Small intestine (tissue), 7 donors: Measurements from ENCODE around the gene ZFP36. TPM values are rescaled to one million over a fixed set of nuclear protein-coding genes. Genes with fewer than 3 reads are reported as not detected.
"Not testable (repeated sequence)": the region's sequence is repeated elsewhere in the genome, so short reads cannot be mapped to it uniquely, and the experiment has no call there.

Source experiments
- DNase-seq, 2 donors: peaks; one replicate each; pipeline versions ENCODE4 v3.0.0 to v3.0.0-alpha.2; 2013
- FAIRE-seq: peaks from 2 replicates; lab custom pipeline; 2012; peaks lifted over from hg19 to GRCh38; lab: Jason Lieb, UNC
- H3K27ac ChIP-seq, 3 donors: one replicate each; pipeline ENCODE4 v1.5.1; 2013; ENCODE audit warnings: low read length in 2 of 3, mild to moderate bottlenecking in 2 of 3, control low read depth in 1 of 3, inconsistent platforms in 1 of 3, low read depth in 1 of 3, moderate library complexity in 1 of 3
- H3K27me3 ChIP-seq, 3 donors: one replicate each; pipeline ENCODE4 v1.6.1; 2013; ENCODE audit warnings: low read length in 3 of 3, inconsistent platforms in 1 of 3; ENCODE audit not compliant: control insufficient read depth in 3 of 3, insufficient read depth in 3 of 3
- H3K36me3 ChIP-seq, 3 donors: one replicate each; pipeline ENCODE4 v1.6.1; 2013; ENCODE audit warnings: low read length in 3 of 3, inconsistent platforms in 1 of 3, low read depth in 1 of 3, mild to moderate bottlenecking in 1 of 3, moderate library complexity in 1 of 3; ENCODE audit not compliant: control insufficient read depth in 3 of 3, insufficient read depth in 2 of 3
- H3K4me1 ChIP-seq, 3 donors: one replicate each; pipeline ENCODE4 v1.6.1; 2013; ENCODE audit warnings: low read length in 2 of 3, inconsistent platforms in 1 of 3, low read depth in 1 of 3, mild to moderate bottlenecking in 1 of 3, moderate library complexity in 1 of 3; ENCODE audit not compliant: control insufficient read depth in 3 of 3, insufficient read depth in 2 of 3
- H3K4me3 ChIP-seq, 3 donors: one replicate each; pipeline ENCODE4 v1.5.1; 2013; ENCODE audit warnings: low read length in 3 of 3, control low read depth in 1 of 3, inconsistent platforms in 1 of 3, low read depth in 1 of 3, mild to moderate bottlenecking in 1 of 3, moderate library complexity in 1 of 3
- H3K9me3 ChIP-seq, 2 donors: one replicate each; pipeline ENCODE4 v1.6.1; 2013; ENCODE audit warnings: low read depth in 1 of 2, low read length in 1 of 2; ENCODE audit not compliant: control insufficient read depth in 2 of 2, insufficient read depth in 1 of 2
- WGBS, 3 donors: extraction: QIAGEN DNeasy Blood & Tissue Kit; methylation state at CpG; one replicate each; pipeline ENCODE4 v1.1.7; 2013; 5-methylcytosine and 5-hydroxymethylcytosine counted together
- polyA plus RNA-seq, 4 donors: library from polyadenylated mRNA; stranded (reverse) in 3 of 4; unstranded in 1 of 4; fragments of 200-250 nt in 3 of 4; fragments of 120-200 nt in 1 of 4; gene quantifications; one replicate each; pipeline versions ENCODE4 v1.2.1 to v1.2.3, GENCODE V29; 2013
- donor health status: healthy with polysubstance abuse.
- donor health status: control.
- donor health status: control.
- donor health status: Bipolar disorder and iron deficiency.
- donor health status: healthy.

The ZFP36 gene
- polyA plus RNA-seq, 4 donors = 104 to 365 (median 195) TPM

DNA sequence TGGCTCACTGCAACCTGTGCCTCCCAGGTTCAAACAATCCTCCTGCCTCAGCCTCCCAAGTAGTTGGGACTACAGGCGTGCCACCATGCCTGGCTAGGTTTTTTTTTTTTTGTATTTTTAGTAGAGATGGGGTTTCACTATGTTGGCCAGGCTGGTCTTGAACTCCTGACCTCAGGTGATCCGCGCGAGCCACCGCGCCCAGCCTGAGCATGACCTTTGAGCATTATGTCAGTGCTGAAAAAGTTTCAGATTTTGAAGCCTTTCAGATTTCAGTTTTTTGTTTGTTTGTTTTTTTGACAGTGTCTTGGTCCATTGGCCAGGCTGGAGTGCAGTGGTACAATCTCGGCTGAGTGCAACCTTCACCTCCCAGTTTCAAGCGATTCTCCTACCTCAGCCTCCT is 44.6 kb downstream of the ZFP36 start:
- not testable (repeated sequence) for DNase-seq, FAIRE-seq, H3K4me3 ChIP-seq, H3K9me3 ChIP-seq, H3K27ac ChIP-seq, H3K27me3 ChIP-seq
- WGBS, 3 donors = 85 to 93% (median 92%) methylated on average over 8 of the region's 8 CpGs
- Histone ChIP-seq H3K4me1 (peaks cover 2 to 11% (median 3%) of the 10 kb centered on the region in 3 donors), H3K36me3 (peaks cover 0 to 59% (median 10%) of the 10 kb centered on the region in 3 donors)

Other genes with a start within 250 kb of the ZFP36 start
- 1 to 10 TPM in 1 of 4 donors, under 1 TPM in 2, not detected in 1; 0.13 to 1.2 (median 0.45) TPM for gene NCCRP1, start 209.9 kb upstream of the ZFP36 start, polyA plus RNA-seq
- 1 to 10 TPM in 1 of 4 donors, not detected in 3; 2.7 TPM for gene SYCN, start 202.6 kb upstream of the ZFP36 start, polyA plus RNA-seq
- not detected for gene IFNL3, start 161.8 kb upstream of the ZFP36 start, polyA plus RNA-seq
- under 1 TPM in 1 of 4 donors, not detected in 3; 0.03 TPM for gene IFNL4, start 158.0 kb upstream of the ZFP36 start, polyA plus RNA-seq
- not detected for gene IFNL2, start 138.5 kb upstream of the ZFP36 start, polyA plus RNA-seq
- not detected for gene IFNL1, start 110.4 kb upstream of the ZFP36 start, polyA plus RNA-seq
- gene LRFN1, start 86.0 kb upstream of the ZFP36 start, polyA plus RNA-seq = under 1 TPM in 3 of 4 donors, not detected in 1; 0.27 to 0.76 (median 0.71) TPM
- 10 to 100 TPM in 3 of 4 donors, 1 to 10 TPM in 1; 8.1 to 46.2 (median 30.1) TPM for gene GMFG, start 70.8 kb upstream of the ZFP36 start, polyA plus RNA-seq
- gene SAMD4B, start 64.4 kb upstream of the ZFP36 start, polyA plus RNA-seq = 10 to 100 TPM; 37.8 to 94.4 (median 56.8) TPM
- gene PAF1, start 15.7 kb upstream of the ZFP36 start, polyA plus RNA-seq = 10 to 100 TPM; 32.9 to 42.7 (median 37.9) TPM
- gene MED29, start 15.5 kb upstream of the ZFP36 start, polyA plus RNA-seq = 10 to 100 TPM; 20.3 to 29.3 (median 23.7) TPM
- gene PLEKHG2, start 5.8 kb downstream of the ZFP36 start, polyA plus RNA-seq = 10 to 100 TPM in 1 of 4 donors, 1 to 10 TPM in 3; 1.9 to 13.2 (median 6.3) TPM
- 1,000 to 10,000 TPM; 1,341 to 3,643 (median 2,485) TPM for gene RPS16, start 29.1 kb downstream of the ZFP36 start, polyA plus RNA-seq
- 100 to 1,000 TPM in 3 of 4 donors, 10 to 100 TPM in 1; 95.5 to 283 (median 163) TPM for gene SUPT5H, start 38.7 kb downstream of the ZFP36 start, polyA plus RNA-seq
- gene TIMM50, start 74.0 kb downstream of the ZFP36 start, polyA plus RNA-seq = 10 to 100 TPM; 33.8 to 62.2 (median 48.4) TPM
- gene DLL3, start 92.1 kb downstream of the ZFP36 start, polyA plus RNA-seq = under 1 TPM in 2 of 4 donors, not detected in 2; 0.15 to 0.40 TPM
- under 1 TPM in 1 of 4 donors, not detected in 3; 0.32 TPM for gene SELENOV, start 108.3 kb downstream of the ZFP36 start, polyA plus RNA-seq
- 1 to 10 TPM in 1 of 4 donors, under 1 TPM in 2, not detected in 1; 0.81 to 2.0 (median 0.99) TPM for gene EID2B, start 126.0 kb downstream of the ZFP36 start, polyA plus RNA-seq
- 10 to 100 TPM in 3 of 4 donors, 1 to 10 TPM in 1; 9.9 to 13.4 (median 11.9) TPM for gene EID2, start 133.3 kb downstream of the ZFP36 start, polyA plus RNA-seq
- gene LGALS13, start 195.7 kb downstream of the ZFP36 start, polyA plus RNA-seq = not detected
- gene LGALS16, start 249.1 kb downstream of the ZFP36 start, polyA plus RNA-seq = not detected